ENCODE data around the gene SLC6A3. TPM values are rescaled to one million over a fixed set of nuclear protein-coding genes. Genes with fewer than 3 reads are reported as not detected.

Gene SLC6A3
- total RNA-seq, 1 experiment from 2014 or later: not detected

DNA sequence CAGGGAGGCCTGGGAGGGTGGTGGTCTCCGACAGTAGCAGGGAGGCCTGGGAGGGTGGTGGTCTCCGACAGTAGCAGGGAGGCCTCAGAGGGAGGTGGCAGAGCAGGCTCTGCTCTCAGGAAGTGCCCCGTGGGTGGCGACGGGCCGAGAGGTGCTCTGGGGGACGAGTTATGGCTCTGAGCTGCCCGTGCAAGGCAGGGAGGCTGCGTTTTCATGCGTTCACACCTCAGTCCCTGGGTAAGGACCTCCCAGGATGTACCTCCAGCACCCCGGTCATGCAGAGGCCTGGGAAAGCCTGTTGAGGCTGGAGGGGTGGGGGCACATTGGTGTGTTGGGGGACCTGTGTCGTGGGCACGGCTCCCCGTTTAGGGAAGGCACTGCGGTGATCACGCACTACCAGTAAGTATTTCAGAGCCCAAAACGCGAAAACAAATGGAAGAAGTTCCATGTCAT lies 63.0 kb downstream of the SLC6A3 start:
- H3K27me3 Mint-ChIP-seq (ENCODE audit: insufficient read depth, unreplicated experiment): peaks cover 12% of the 10 kb centered on the region
- ChIA-PET POLR2A (no interaction called here), CTCF (no interaction called here)
- Histone ChIP-seq H3K9me3 (0 out of 2 replicates have a peak, but pooled peaks cover 8% of the 10 kb centered on the region), H3K4me3 (ENCODE audit: low read depth, low read length) (no peak overlapping the region), H3K4me1 (peaks cover 6% of the 10 kb centered on the region), H3K27me3 (replicated peaks; ENCODE audit: control insufficient read depth, insufficient read depth, low read length) (peaks cover 1% of the 10 kb centered on the region), H3K36me3 (ENCODE audit: control insufficient read depth, insufficient read depth, low read length) (no peaks in the 10 kb centered on the region)
- H3K9me3 Mint-ChIP-seq (ENCODE audit: unreplicated experiment): no peaks in the 10 kb centered on the region
- H3K27ac Mint-ChIP-seq (ENCODE audit: unreplicated experiment): no peak overlapping the region
- BruUV-seq (replicated peaks): no TSS peak
- peaks cover 7% of the 10 kb centered on the region for H3K4me1 Mint-ChIP-seq (ENCODE audit: low read depth, unreplicated experiment)
- H3K4me3 Mint-ChIP-seq (ENCODE audit: unreplicated experiment): no peak overlapping the region
- TF ChIP-seq CTCF (IDR thresholded peaks at IDR 0.05; ENCODE audit: insufficient read depth in 1 of 2, low read depth in 1 of 2, low read length in 1 of 2, severe bottlenecking in 1 of 2, unreplicated experiment in 1 of 2): no peak
- intact Hi-C loops (cut with micrococcal nuclease; ENCODE audit: unreplicated experiment): no loop called here
- no peaks in the 10 kb centered on the region for H3K36me3 Mint-ChIP-seq (ENCODE audit: insufficient read depth, unreplicated experiment)
- DNase-seq: no peak

GRCh38 chr5:1381370-1382247 lies 63.6 kb downstream of the SLC6A3 start:
- H3K36me3 Mint-ChIP-seq (ENCODE audit: insufficient read depth, unreplicated experiment): no peaks in the 10 kb centered on the region
- ChIA-PET CTCF (no interaction called here), POLR2A (no interaction called here)
- TF ChIP-seq CTCF (IDR thresholded peaks at IDR 0.05; ENCODE audit: insufficient read depth in 1 of 2, low read depth in 1 of 2, low read length in 1 of 2, severe bottlenecking in 1 of 2, unreplicated experiment in 1 of 2): no peak
- no peak overlapping the region for H3K27ac Mint-ChIP-seq (ENCODE audit: unreplicated experiment)
- Histone ChIP-seq H3K36me3 (ENCODE audit: control insufficient read depth, insufficient read depth, low read length) (no peaks in the 10 kb centered on the region), H3K4me1 (peaks cover 6% of the 10 kb centered on the region), H3K27me3 (replicated peaks; ENCODE audit: control insufficient read depth, insufficient read depth, low read length) (peaks cover 1% of the 10 kb centered on the region), H3K4me3 (ENCODE audit: low read depth, low read length) (no peak overlapping the region), H3K9me3 (0 out of 2 replicates have a peak, but pooled peaks cover 8% of the 10 kb centered on the region)
- H3K27me3 Mint-ChIP-seq (ENCODE audit: insufficient read depth, unreplicated experiment): peaks cover 5% of the 10 kb centered on the region
- H3K4me3 Mint-ChIP-seq (ENCODE audit: unreplicated experiment): peak overlapping the region; percentile 8
- BruUV-seq (replicated peaks): no TSS peak
- DNase-seq: no peak
- H3K4me1 Mint-ChIP-seq (ENCODE audit: low read depth, unreplicated experiment): peaks cover under 1% of the 10 kb centered on the region
- intact Hi-C loops (cut with micrococcal nuclease; ENCODE audit: unreplicated experiment): loop anchor here (2.0 kb wide), 1 partner anchor 263 kb away; no protein-coding TSS in a partner anchor
- H3K9me3 Mint-ChIP-seq (ENCODE audit: unreplicated experiment): no peaks in the 10 kb centered on the region

DNA sequence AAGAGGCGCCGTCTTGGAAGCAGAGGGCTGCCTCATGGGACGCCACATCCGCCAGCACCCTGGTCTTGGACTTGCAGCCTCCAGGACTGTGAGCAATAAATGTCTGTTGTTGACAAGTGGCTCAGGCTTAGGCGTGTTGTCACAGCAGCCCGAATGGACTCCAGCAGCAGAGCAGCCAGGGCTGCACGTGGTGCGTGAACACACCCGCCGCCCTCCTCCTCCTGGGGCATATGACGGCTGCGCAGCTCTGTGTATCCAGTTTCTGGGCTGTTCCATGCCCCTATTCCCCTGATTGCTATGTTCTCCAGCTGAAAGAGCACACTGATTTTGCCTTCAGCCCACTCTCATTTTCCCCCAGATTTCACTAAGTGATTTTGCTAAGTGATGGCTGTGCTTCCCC lies 64.3 kb downstream of the SLC6A3 start:
- Mint-ChIP-seq H3K9me3 (ENCODE audit: unreplicated experiment) (no peaks in the 10 kb centered on the region), H3K4me1 (ENCODE audit: low read depth, unreplicated experiment) (no peaks in the 10 kb centered on the region), H3K27me3 (ENCODE audit: insufficient read depth, unreplicated experiment) (peaks cover 5% of the 10 kb centered on the region), H3K36me3 (ENCODE audit: insufficient read depth, unreplicated experiment) (no peaks in the 10 kb centered on the region), H3K27ac (ENCODE audit: unreplicated experiment) (no peak overlapping the region), H3K4me3 (ENCODE audit: unreplicated experiment) (peak overlapping the region; percentile 8)
- BruUV-seq (replicated peaks): no TSS peak
- no peak for TF ChIP-seq CTCF (IDR thresholded peaks at IDR 0.05; ENCODE audit: insufficient read depth in 1 of 2, low read depth in 1 of 2, low read length in 1 of 2, severe bottlenecking in 1 of 2, unreplicated experiment in 1 of 2)
- intact Hi-C loops (cut with micrococcal nuclease; ENCODE audit: unreplicated experiment): loop anchor here (2.0 kb wide), 1 partner anchor 264 kb away; no protein-coding TSS in a partner anchor
- peak in 1 of 2 experiments; percentile 21 for DNase-seq
- Histone ChIP-seq H3K4me1 (peaks cover 6% of the 10 kb centered on the region), H3K36me3 (ENCODE audit: control insufficient read depth, insufficient read depth, low read length) (no peaks in the 10 kb centered on the region), H3K27me3 (replicated peaks; ENCODE audit: control insufficient read depth, insufficient read depth, low read length) (peaks cover 1% of the 10 kb centered on the region), H3K9me3 (0 out of 2 replicates have a peak, but pooled peaks cover 8% of the 10 kb centered on the region), H3K4me3 (ENCODE audit: low read depth, low read length) (no peak overlapping the region)
- POLR2A ChIA-PET: no interaction called here
- CTCF ChIA-PET: interaction anchor here (0.7 to 1.9 kb wide), 4 partner anchors 10 to 264 kb away, joined by 3 to 9 read pairs (median 4); no protein-coding TSS in a partner anchor

Measured in Caco-2 (cell line).